ENCODE results near the gene POLR1G.

The POLR1G gene

DNA sequence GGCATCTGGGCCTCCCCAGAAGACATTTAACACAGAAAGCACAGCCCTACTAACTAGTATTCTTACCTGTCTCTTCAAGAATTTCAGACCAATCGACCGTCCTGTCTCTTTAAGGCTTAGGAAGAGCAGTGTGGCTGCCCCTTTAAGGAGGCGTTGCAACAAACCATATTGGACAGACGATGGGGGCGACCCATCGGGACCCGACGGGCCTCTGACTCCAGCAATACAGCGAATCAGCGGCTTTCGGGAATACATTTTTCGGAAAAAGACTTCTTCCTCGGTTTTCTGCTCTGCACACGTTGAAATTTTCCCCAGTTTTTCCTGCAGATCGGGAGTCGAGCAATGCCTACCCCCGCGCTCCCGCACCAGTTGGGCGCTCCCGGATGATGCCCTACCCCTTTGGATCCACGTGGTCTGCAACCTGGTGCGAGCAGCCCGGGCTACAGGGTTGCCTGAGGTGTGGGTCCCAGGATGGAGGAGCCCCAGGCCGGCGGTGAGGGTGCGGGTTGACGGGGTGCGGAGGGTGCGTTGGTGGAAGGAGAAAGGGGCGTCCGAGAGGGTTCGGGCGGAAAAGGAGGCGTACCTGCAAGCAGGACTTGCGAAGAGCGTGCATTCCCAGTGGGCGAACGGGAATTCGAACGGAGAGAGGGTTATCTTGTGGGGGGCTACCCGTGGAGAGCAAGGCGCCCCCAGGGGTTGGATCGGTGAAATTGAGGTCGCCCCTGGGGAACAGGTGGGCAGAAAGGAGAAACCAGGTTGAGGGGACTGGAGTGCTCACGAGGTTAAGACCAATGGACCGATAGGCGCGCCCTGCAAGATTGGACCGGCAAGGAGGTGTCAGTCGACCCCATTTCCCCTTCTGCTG, at the start of gene POLR1G:
POLR1G (plus strand) TSS at position 419 of the 865 bp plus-strand sequence; CDS start at position 472, 53 bp downstream.
- DNase-seq (ENCODE audit: low read depth in 2 of 3, low spot score in 2 of 3), result peak; percentile 60 to 79 (median 61)

- no peak for DNase-seq (ENCODE audit: low read depth in 2 of 3, low spot score in 2 of 3)
These were observed 49.5 kb upstream of the POLR1G start for GRCh38 chr19:45356760-45357444.

GRCh38 chr19:45357445-45357783, 49.0 kb upstream of the POLR1G start:
- no peak for DNase-seq (ENCODE audit: low read depth in 2 of 3, low spot score in 2 of 3)

GRCh38 chr19:45358213-45358792, 48.1 kb upstream of the POLR1G start:
- no peak for DNase-seq (ENCODE audit: low read depth in 2 of 3, low spot score in 2 of 3)

DNA sequence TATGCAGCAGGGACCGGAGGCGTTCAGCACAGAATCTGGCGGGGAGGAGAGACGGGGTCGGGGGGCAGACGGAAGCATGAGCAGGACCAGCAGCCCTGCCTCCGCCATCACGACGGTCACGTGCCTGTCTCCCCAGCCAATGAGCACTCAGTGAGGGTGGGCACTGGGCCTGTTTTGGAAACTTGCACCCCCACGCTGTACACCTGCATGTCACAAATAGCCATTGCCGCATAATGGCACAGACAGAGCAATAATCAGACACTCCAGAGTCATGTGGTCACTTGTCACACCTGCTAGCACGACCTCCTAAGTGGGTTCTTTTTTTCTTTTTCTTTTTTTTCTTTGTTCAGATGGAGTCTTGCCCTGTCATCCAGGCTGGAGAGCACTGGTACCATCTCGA, 44.8 kb upstream of the POLR1G start:
- DNase-seq (ENCODE audit: low read depth in 2 of 3, low spot score in 2 of 3), result no peak

DNA sequence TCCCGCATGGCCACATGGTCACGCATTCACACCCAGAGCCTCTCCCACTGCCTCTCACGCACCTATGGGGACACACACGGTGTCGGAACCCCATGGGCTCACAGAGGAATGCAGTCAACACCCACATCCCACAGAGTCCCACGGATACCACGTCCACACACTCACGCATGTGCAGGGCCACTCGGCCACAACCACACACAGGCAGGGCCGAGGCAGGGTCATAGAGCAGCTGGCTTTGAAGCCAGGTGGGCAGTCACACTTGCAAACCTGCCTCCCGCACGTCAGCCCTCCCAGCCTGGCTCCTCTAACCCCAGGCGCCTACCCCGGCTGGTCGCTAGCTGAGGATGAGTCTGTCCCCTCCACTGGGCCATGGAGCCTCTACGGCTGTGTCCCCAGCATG, 44.2 kb upstream of the POLR1G start:
- no peak for DNase-seq (ENCODE audit: low read depth in 2 of 3, low spot score in 2 of 3)

DNA sequence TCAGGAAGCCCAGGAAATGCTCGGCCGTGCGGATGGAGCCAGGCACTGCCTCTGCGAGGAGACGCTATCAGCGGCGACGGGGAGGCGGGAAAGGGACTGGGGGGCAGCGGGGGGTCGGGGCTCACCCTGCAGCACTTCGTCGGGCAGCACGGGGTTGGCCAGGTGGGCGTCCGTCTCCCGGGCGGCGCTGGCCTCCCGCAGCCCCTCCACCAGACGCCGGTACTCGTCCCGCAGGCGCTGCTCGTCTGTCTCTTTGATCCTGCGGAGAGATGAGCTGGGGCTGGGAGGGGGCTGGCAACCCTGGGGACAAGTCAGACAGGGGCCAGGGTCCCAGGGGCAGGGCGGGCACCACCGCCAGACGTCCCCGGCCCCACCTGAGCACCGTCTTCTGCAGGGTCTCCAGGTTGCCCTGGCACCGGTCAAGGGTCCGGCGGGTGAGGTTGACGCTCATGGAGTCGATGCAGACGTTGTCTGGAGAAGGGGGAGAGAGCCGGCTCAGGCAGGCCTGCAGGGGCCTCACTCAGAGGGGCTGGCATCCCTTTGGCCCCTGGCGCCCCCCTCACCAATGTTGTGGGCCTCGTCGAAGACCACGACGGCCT, 42.5 kb upstream of the POLR1G start:
- no peak for DNase-seq (ENCODE audit: low read depth in 2 of 3, low spot score in 2 of 3)

DNA sequence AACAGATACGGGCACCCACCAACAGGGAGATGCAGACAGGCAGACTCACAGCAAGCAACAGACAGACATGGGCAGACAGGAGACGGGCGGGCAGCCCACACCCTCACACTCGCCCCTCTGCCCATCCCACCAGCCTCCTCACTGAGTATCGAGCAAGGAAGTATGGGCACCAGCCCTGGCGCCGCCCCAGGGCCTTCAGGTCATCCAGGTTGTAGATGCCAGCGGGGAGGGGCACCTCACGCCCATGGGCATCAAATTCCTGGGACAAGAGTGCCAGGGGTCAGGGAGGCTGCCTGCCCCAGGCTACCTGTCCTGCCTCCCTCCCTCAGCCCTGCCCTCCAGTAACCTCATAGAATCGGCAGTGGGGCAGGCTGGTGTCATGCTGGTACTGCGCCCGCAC, 41.7 kb upstream of the POLR1G start:
- DNase-seq (ENCODE audit: low read depth in 2 of 3, low spot score in 2 of 3), result no peak

DNA sequence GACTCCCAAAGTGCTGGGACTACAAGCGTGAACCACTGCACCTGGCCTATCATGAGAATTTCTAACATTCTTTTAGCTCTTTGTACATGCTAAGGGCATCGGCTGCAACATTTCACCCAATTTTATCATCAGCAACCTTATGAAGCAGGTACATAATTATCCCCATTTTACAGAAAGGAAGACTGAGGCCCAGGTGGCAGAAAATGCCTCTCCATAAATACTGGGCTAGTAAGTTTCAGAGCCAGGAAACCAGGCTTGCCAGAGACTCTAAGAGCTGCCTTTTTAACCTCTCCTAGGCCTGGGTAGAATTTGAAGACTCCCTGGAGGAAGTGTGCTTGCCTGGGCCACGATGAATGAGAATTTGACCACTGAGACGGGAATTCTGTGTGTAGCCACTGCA, 38.3 kb upstream of the POLR1G start:
- no peak for DNase-seq (ENCODE audit: low read depth in 2 of 3, low spot score in 2 of 3)

- DNase-seq (ENCODE audit: low read depth in 2 of 3, low spot score in 2 of 3), result no peak
These were observed 37.6 kb upstream of the POLR1G start for GRCh38 chr19:45368737-45369340.

- peak; percentile 99 to 100 (median 99) for DNase-seq (ENCODE audit: low read depth in 2 of 3, low spot score in 2 of 3)
These were observed 35.8 kb upstream of the POLR1G start, which contains the start of gene ERCC2 for GRCh38 chr19:45370410-45371204. ERCC2 (minus strand) TSS chr19:45370573; CDS start chr19:45370540, 33 bp downstream.

DNA sequence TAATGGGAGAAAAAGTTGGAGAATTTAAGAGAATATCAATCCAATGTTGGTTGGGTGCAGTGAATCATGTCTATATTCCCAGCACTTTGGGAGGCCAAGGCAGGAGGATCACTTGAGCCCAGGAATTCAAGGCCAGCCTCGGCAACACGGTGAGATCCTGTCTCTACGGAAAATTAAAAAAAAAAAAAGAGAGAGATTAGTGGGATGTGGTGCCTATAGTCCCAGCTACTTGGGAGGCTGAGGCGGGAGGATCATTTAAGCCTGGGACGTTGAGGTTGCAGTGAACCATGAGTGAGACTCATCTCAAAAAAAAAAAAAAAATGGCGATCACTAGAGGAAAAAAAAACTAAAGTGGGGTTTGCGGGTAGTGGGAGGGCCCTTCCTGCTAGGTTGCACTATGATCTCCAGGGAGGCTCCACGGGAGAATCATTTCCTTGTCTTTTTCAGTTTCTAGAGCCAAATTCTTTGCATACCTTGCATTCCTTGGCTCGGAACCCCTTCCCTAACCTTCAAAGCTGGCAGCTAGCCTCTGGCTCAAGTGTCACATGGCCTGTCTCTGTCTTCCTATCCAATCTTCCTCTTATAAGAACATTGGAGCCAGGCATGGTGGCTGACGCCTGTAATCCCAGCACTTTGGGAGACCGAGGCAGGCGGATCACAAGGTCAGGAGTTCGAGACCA, 30.3 kb upstream of the POLR1G start:
- DNase-seq (ENCODE audit: low read depth in 2 of 3, low spot score in 2 of 3), result no peak

- DNase-seq (ENCODE audit: low read depth in 2 of 3, low spot score in 2 of 3), result no peak
These were observed 26.3 kb upstream of the POLR1G start for GRCh38 chr19:45380107-45380506.

- no peak for DNase-seq (ENCODE audit: low read depth in 2 of 3, low spot score in 2 of 3)
These were observed 24.0 kb upstream of the POLR1G start for GRCh38 chr19:45382426-45382825.

GRCh38 chr19:45385392-45386221, 20.8 kb upstream of the POLR1G start:
- DNase-seq (ENCODE audit: low read depth in 2 of 3, low spot score in 2 of 3), result no peak

DNA sequence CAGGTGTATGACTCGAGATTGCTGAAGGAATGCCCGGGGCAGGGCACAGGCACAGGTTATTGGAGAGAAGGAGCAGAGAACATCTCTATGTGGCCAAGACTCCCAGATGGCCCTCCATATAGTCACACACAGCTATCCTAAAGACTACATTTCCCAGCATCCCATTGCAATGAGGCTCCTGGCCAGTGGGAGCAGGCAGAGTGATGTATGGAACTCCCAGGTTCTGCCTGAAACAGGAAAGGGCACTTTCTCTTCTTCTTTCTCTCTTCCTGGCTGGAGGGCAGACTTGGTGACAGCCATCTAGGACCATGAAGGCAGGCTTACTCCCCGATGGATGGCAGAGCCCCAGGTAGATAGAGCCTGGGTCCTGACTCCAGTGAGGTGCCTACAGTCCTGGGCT, 15.1 kb upstream of the POLR1G start:
- no peak for DNase-seq (ENCODE audit: low read depth in 2 of 3, low spot score in 2 of 3)

- DNase-seq (ENCODE audit: low read depth in 2 of 3, low spot score in 2 of 3), result no peak
These were observed 14.4 kb upstream of the POLR1G start for GRCh38 chr19:45391871-45392665.
